IMR-90 (cell line): Measurements from ENCODE around the gene ATOSA. TPM values are rescaled to one million over a fixed set of nuclear protein-coding genes. Genes with fewer than 3 reads are reported as not detected.

Experiments
- ATAC-seq: fragments of 200-7000 bp; cut with Tn5 transposase; 2 replicates; pipeline ENCODE4 v1.9.1; 2020; ENCODE audit warnings: low read depth, mild to moderate bottlenecking, moderate library complexity
- BruUV-seq: library from RNA; stranded (reverse); fragments of 400-500 nt; replicated peaks from 2 replicates; lab custom pipeline; 2021; lab: Mats Ljungman, UMichigan
- CTCF ChIA-PET: fragments of 300-600 bp; formaldehyde crosslinking; extraction: SDS; loops from one replicate; lab custom pipeline; 2021; ENCODE audit warnings: antibody characterized with exemption; lab: Yijun Ruan, JAX
- POLR2A ChIA-PET: fragments of 300-600 bp; sonication (Branson Sonifier 250); formaldehyde crosslinking; loops from one replicate; lab custom pipeline; 2022; ENCODE audit warnings: antibody characterized with exemption; ENCODE audit not compliant: unreplicated experiment; lab: Charles Lee
- DNase-seq: peaks from one replicate; pipeline ENCODE4 v3.0.0; 2013
- H2AFZ ChIP-seq: replicated peaks from 2 replicates; pipeline ENCODE3; 2013; ENCODE audit warnings: low read length, mild to moderate bottlenecking; ENCODE audit not compliant: poor library complexity
- H2AK5ac ChIP-seq: 2 replicates; pipeline ENCODE4 v1.6.1; 2013; ENCODE audit warnings: low read depth, low read length, inconsistent platforms
- H2AK9ac ChIP-seq: replicated peaks from 2 replicates; pipeline ENCODE3; 2013; ENCODE audit warnings: mild to moderate bottlenecking, low read depth, low read length, moderate library complexity; ENCODE audit not compliant: poor library complexity
- H2BK120ac ChIP-seq: 2 replicates; pipeline ENCODE4 v1.6.1; 2013; ENCODE audit warnings: low read depth, low read length, inconsistent platforms
- H2BK15ac ChIP-seq: 3 replicates; pipeline ENCODE4 v1.6.1; 2013; ENCODE audit warnings: low read depth, low read length, inconsistent platforms
- H2BK20ac ChIP-seq: 2 replicates; pipeline ENCODE4 v1.6.1; 2013; ENCODE audit warnings: low read depth, mild to moderate bottlenecking, inconsistent platforms, low read length, moderate library complexity
- H2BK5ac ChIP-seq: 2 replicates; pipeline ENCODE4 v1.6.1; 2013; ENCODE audit warnings: mild to moderate bottlenecking, low read depth, low read length, inconsistent platforms; ENCODE audit not compliant: poor library complexity, severe bottlenecking
- H3K14ac ChIP-seq: replicated peaks from 2 replicates; pipeline ENCODE4 v1.6.1; 2013; ENCODE audit warnings: low read depth, low read length, inconsistent platforms
- H3K18ac ChIP-seq: 2 replicates; pipeline ENCODE4 v1.6.1; 2013; ENCODE audit warnings: low read depth, low read length, control low read depth
- H3K23ac ChIP-seq: 2 replicates; pipeline ENCODE4 v1.6.1; 2013; ENCODE audit warnings: low read depth, low read length, inconsistent platforms
- H3K27ac ChIP-seq: 2 replicates; pipeline ENCODE4 v1.5.1; 2013; ENCODE audit warnings: mild to moderate bottlenecking, control low read depth, low read length; ENCODE audit not compliant: insufficient read depth
- H3K27me3 ChIP-seq: 2 replicates; pipeline ENCODE4 v1.6.1; 2013; ENCODE audit warnings: low read length; ENCODE audit not compliant: control insufficient read depth, insufficient read depth
- H3K36me3 ChIP-seq: 2 replicates; pipeline ENCODE4 v1.6.1; 2013; ENCODE audit warnings: low read length, mixed read lengths; ENCODE audit not compliant: control insufficient read depth, insufficient read depth
- H3K4ac ChIP-seq: 2 replicates; pipeline ENCODE4 v1.6.1; 2013; ENCODE audit warnings: low read depth, low read length, inconsistent platforms
- H3K4me1 ChIP-seq: 2 replicates; pipeline ENCODE4 v1.6.1; 2013; ENCODE audit warnings: low read length, mixed read lengths; ENCODE audit not compliant: control insufficient read depth, insufficient read depth
- H3K4me2 ChIP-seq: 2 replicates; pipeline ENCODE4 v1.6.1; 2013; ENCODE audit warnings: low read depth, mild to moderate bottlenecking, control low read depth, low read length, moderate library complexity
- H3K4me3 ChIP-seq: 2 replicates; pipeline ENCODE4 v1.5.1; 2013; ENCODE audit warnings: low read depth, mild to moderate bottlenecking, control low read depth, low read length, moderate library complexity; ENCODE audit not compliant: insufficient read depth
- H3K56ac ChIP-seq: 2 replicates; pipeline ENCODE4 v1.6.1; 2013; ENCODE audit warnings: low read length, inconsistent platforms; ENCODE audit not compliant: insufficient read depth; ENCODE audit errors: extremely low read depth
- H3K79me1 ChIP-seq, 2 experiments: 2 replicates each; pipeline ENCODE4 v1.6.1; 2013; ENCODE audit warnings: low read length in 2 of 2, inconsistent platforms in 1 of 2, low read depth in 1 of 2
- H3K9ac ChIP-seq: 2 replicates; pipeline ENCODE4 v1.6.1; 2013; ENCODE audit warnings: low read depth, low read length, control low read depth
- H3K9me1 ChIP-seq: 2 replicates; pipeline ENCODE4 v1.6.1; 2013; ENCODE audit warnings: low read length, inconsistent platforms; ENCODE audit not compliant: insufficient read depth
- H3K9me3 ChIP-seq: 2 replicates; pipeline ENCODE4 v1.6.1; 2013; ENCODE audit warnings: low read length; ENCODE audit not compliant: control insufficient read depth, insufficient read depth
- H4K20me1 ChIP-seq: 2 replicates; pipeline ENCODE4 v1.6.1; 2013; ENCODE audit warnings: low read length, inconsistent platforms; ENCODE audit not compliant: insufficient read depth
- H4K5ac ChIP-seq: 2 replicates; pipeline ENCODE4 v1.6.1; 2013; ENCODE audit warnings: mild to moderate bottlenecking, low read depth, low read length, control low read depth
- H4K8ac ChIP-seq, 2 experiments: 2 replicates each; pipeline ENCODE4 v1.6.1; 2013; ENCODE audit warnings: low read depth in 2 of 2, low read length in 2 of 2, control low read depth in 1 of 2, inconsistent platforms in 1 of 2
- H4K91ac ChIP-seq: 2 replicates; pipeline ENCODE4 v1.6.1; 2013; ENCODE audit warnings: low read depth, low read length, inconsistent platforms; ENCODE audit not compliant: insufficient read depth
- CEBPB ChIP-seq: IDR thresholded peaks from 2 replicates; pipeline ENCODE4 v1.6.1; 2012; ENCODE audit warnings: low read depth, low read length, improper control_type of control experiment
- ELK1 ChIP-seq: fragments of 150-350 bp; IDR thresholded peaks from 2 replicates; pipeline ENCODE4 v1.6.1; 2016; ENCODE audit warnings: low read depth, mild to moderate bottlenecking, low read length, moderate library complexity, borderline replicate concordance
- MAFK ChIP-seq: IDR thresholded peaks from 2 replicates; pipeline ENCODE4 v1.6.1; 2012; ENCODE audit warnings: low read depth, low read length, improper control_type of control experiment
- MXI1 ChIP-seq: IDR thresholded peaks from 2 replicates; pipeline ENCODE4 v1.6.1; 2012; ENCODE audit warnings: low read depth, mild to moderate bottlenecking, low read length, moderate library complexity, borderline replicate concordance
- NFE2L2 ChIP-seq: fragments of 150-350 bp; IDR thresholded peaks from 2 replicates; pipeline ENCODE4 v1.6.1; 2016; ENCODE audit warnings: low read depth, mild to moderate bottlenecking, low read length
- RFX5 ChIP-seq: IDR thresholded peaks from 2 replicates; pipeline ENCODE4 v1.8.0; 2012; ENCODE audit warnings: low read depth, mild to moderate bottlenecking, low read length, moderate library complexity
- dilution Hi-C: fragments of 300-500 bp; cut with HindIII; formaldehyde crosslinking; loops from one replicate; pipeline ENCODE4 v1.14.3; 2018; ENCODE audit warnings: low sequenced_read_pairs; ENCODE audit not compliant: unreplicated experiment
- in situ Hi-C: fragments of 300-500 bp; cut with MboI; formaldehyde crosslinking; loops from 3 replicates; pipeline ENCODE4 v1.14.3; 2019; ENCODE audit warnings: low sequenced_read_pairs, inconsistent platforms, mixed read lengths
- intact Hi-C: fragments of 100-400 bp; cut with micrococcal nuclease; formaldehyde crosslinking; loops from 2 replicates; pipeline ENCODE4 v1.10.0; 2022
- polyA plus RNA-seq, 3 experiments: library from polyadenylated mRNA; depleted of rRNA; stranded (reverse); fragments of >200 nt; gene quantifications; 2 replicates each; pipeline ENCODE4 v1.2.3, GENCODE V29; 2012; ENCODE audit warnings: low replicate concordance in 1 of 3
- total RNA-seq: library from RNA; depleted of rRNA; stranded (reverse); fragments of >200 nt; gene quantifications from 2 replicates; pipeline ENCODE4 v1.2.3, GENCODE V29; 2012
- TF ChIP-seq, protein P1 (sequence below): fragments of 150-350 bp; IDR thresholded peaks from 2 replicates; pipeline ENCODE4 v1.6.1; 2017; ENCODE audit warnings: mild to moderate bottlenecking, antibody characterized with exemption, low read length, low read depth

The ATOSA gene
- total and polyA plus RNA-seq, 2 of the 4 experiments (the other 2 are of a cell fraction): 13.2 to 17.2 TPM

DNA sequence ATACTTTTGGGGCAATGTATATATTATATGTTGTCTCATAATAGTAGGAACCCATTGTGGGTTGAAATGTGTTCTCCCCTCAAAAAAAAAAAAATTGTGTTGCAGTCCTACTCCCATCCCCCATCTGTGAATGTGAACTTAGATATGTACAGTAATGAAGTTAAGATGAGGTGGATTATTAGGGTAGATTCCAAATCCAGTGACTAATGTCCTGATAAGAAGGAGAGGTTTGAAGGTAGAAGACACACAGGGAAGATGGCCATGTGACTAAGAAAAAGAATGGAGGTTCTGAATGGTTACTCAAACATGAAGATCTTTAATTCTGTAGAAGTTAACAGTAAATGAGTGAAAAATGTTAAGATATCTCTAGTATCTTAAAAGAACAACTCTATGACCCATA lies 3.0 kb upstream of the ATOSA start:
- ChIA-PET POLR2A (no interaction called here), CTCF (interaction anchor here (1.0 kb wide), 1 partner anchor 35 kb away, joined by 3 read pairs; no protein-coding TSS in a partner anchor)
- Histone ChIP-seq H3K14ac (no peak overlapping the region), H3K4me1 (no peaks in the 10 kb centered on the region), H3K4me2 (no peak overlapping the region), H2BK15ac (no peak overlapping the region), H4K5ac (no peak overlapping the region), H3K23ac (no peak overlapping the region), H2AK9ac (no peak overlapping the region), H3K27me3 (peaks cover 4% of the 10 kb centered on the region), H3K9ac (no peak overlapping the region), H3K27ac (no peak overlapping the region), H2AFZ (no peak overlapping the region), H2AK5ac (no peak overlapping the region), H3K9me1 (no peaks in the 10 kb centered on the region), H3K18ac (no peak overlapping the region), H4K8ac (no peak overlapping the region), H4K91ac (no peak overlapping the region), H3K4ac (no peak overlapping the region), H4K20me1 (no peaks in the 10 kb centered on the region), H3K79me1 (peaks cover 0 to 5% of the 10 kb centered on the region in 2 experiments; a peak in 1 of 4 replicates), H3K56ac (no peak overlapping the region), H2BK5ac (no peak overlapping the region), H3K9me3 (no peaks in the 10 kb centered on the region), H2BK120ac (no peak overlapping the region), H3K36me3 (no peaks in the 10 kb centered on the region), H3K4me3 (no peak overlapping the region), H2BK20ac (no peak overlapping the region)
- no peak for ATAC-seq
- TF ChIP-seq CEBPB (no peak), RFX5 (no peak), ELK1 (no peak), MXI1 (no peak), NFE2L2 (no peak), MAFK (no peak)
- TF ChIP-seq, protein P1, sequence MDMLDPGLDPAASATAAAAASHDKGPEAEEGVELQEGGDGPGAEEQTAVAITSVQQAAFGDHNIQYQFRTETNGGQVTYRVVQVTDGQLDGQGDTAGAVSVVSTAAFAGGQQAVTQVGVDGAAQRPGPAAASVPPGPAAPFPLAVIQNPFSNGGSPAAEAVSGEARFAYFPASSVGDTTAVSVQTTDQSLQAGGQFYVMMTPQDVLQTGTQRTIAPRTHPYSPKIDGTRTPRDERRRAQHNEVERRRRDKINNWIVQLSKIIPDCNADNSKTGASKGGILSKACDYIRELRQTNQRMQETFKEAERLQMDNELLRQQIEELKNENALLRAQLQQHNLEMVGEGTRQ: no peak
- dilution Hi-C loops: no loop called here
- no peak for DNase-seq
- in situ Hi-C loops: no loop called here
- BruUV-seq: no TSS peak
- intact Hi-C loops: no loop called here
